ENCODE data around the gene MORF4L2. TPM values are rescaled to one million over a fixed set of nuclear protein-coding genes. Genes with fewer than 3 reads are reported as not detected.
"Not testable (repeated sequence)": the region's sequence is repeated elsewhere in the genome, so short reads cannot be mapped to it uniquely, and the experiment has no call there.

The MORF4L2 gene
- total RNA-seq, 3 donors from 2014 or later: 140 to 183 (median 181) TPM

DNA sequence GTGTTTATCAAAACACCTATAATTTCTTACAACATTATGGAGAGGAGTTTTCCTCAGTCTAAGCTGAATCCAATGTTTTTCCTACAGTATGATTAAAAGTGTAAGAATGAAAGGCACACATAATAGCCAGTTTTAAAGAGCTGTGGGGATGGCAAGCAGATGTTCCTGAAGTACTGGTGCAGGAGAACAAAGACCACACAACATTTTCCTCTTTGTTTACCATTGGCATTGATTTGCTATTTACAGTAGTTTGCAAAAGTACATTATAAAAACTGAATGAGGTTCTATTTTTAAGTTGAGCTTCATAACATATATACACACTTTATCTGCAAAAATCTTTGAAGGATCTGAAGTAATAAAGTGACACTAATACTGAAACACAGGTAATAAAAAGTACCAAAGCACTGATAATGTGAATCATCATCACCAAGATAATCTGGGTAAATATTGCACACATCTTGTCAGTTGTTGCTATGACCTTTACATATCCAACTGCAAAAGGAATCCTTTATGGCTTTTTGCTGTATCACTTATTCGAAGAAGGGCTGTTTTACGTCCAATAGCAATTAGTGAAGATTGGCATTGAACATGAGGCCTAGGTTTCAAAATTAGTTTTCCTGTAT, 35.2 kb downstream of the MORF4L2 start:
- Histone ChIP-seq H3K4me1 (ENCODE audit: low read depth) (no peaks in the 10 kb centered on the region), H3K9me3 (no peaks in the 10 kb centered on the region), H3K36me3 (ENCODE audit: low read depth) (no peaks in the 10 kb centered on the region), H3K4me3 (no peak overlapping the region)
- ATAC-seq: no peak
- TF ChIP-seq, protein P1, sequence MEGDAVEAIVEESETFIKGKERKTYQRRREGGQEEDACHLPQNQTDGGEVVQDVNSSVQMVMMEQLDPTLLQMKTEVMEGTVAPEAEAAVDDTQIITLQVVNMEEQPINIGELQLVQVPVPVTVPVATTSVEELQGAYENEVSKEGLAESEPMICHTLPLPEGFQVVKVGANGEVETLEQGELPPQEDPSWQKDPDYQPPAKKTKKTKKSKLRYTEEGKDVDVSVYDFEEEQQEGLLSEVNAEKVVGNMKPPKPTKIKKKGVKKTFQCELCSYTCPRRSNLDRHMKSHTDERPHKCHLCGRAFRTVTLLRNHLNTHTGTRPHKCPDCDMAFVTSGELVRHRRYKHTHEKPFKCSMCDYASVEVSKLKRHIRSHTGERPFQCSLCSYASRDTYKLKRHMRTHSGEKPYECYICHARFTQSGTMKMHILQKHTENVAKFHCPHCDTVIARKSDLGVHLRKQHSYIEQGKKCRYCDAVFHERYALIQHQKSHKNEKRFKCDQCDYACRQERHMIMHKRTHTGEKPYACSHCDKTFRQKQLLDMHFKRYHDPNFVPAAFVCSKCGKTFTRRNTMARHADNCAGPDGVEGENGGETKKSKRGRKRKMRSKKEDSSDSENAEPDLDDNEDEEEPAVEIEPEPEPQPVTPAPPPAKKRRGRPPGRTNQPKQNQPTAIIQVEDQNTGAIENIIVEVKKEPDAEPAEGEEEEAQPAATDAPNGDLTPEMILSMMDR (IDR thresholded peaks at IDR 0.05): no peak
- DNase-seq: no peak
- intact Hi-C loops (cut with DNase I, micrococcal nuclease): no loop called here

DNA sequence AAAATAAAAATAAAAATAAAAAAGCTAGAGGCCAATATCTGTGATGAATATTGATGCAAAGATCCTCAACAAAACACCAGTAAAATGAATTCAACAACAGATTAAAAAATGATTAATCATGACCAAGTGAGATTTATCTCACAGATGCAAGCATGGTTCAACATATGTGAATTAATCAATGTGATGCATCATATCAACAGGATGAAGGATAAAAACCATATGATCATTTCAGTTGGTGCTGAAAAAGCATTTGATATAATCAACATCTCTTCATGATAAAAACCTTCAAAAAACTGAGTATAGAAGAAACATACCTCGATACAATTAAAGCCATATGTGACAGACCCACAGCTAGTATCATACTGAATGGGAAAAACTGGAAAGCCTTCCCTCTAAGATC, 38.9 kb downstream of the MORF4L2 start:
- H3K4me1 ChIP-seq (ENCODE audit: low read depth): no peaks in the 10 kb centered on the region
- TF ChIP-seq, protein P1 (IDR thresholded peaks at IDR 0.05): no peak
- H3K4me3 ChIP-seq: no peak overlapping the region
- H3K36me3 ChIP-seq (ENCODE audit: low read depth): no peaks in the 10 kb centered on the region
- DNase-seq (no peak), ATAC-seq (no peak)
- H3K9me3 ChIP-seq: no peaks in the 10 kb centered on the region
- intact Hi-C loops (cut with DNase I, micrococcal nuclease): no loop called here

DNA sequence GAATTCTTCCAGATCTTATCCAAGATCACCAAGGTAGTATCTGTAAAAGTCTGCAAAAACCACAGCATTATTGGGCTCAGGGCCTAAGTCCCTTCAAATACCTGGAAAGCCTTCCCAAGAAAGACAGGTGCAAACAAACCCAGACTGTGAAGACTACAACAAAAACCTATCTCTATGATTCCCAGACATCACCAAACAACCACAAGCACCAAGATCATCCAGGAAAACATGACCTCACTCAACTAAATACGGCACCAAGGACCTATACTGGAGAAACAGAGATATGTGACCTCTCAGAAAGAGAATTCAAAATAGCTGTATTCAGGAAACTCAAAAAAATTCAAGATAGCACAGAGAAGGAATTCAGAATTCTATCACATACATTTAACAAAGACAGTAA, 42.4 kb downstream of the MORF4L2 start:
- intact Hi-C loops (cut with DNase I, micrococcal nuclease): no loop called here
- no peak for ATAC-seq

DNA sequence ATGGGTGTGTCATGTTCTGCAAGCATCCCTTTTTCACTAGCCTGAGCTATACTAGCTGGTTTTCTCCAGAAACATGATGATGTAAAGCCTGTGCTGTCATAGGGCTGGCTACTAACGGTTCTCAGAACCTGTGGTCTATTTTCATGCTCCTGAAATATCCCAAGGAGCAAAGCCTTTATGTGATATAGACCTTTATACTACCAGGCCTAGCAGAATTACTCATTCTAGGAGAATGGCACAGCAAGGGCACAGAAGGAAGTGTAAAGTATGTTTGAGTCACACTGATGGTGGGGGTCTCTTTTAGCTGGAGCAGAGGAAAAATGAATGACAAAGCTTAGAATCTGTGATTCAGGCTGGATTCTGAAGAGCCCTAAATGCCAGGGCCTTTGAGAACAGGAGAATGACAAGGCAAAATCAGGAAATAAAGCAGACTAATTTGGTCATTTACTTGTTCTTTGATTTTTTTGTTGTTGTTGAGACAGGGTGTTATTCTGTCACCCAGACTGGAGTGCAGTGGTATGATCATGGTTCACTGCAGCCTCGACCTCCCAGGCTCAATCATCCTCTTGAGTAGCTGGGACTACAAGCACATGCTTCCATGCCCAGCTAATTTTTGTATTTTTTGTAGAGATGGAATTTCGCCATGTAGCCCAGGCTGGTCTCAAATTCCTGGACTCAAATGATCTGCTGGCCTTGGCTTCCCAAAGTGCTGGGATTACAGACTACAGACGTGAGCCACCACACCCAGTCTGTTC, 45.9 kb downstream of the MORF4L2 start:
- no peak for DNase-seq
- intact Hi-C loops (cut with DNase I, micrococcal nuclease): no loop called here
- TF ChIP-seq, protein P1 (IDR thresholded peaks at IDR 0.05): no peak
- Histone ChIP-seq H3K9me3 (no peaks in the 10 kb centered on the region), H3K4me1 (ENCODE audit: low read depth) (no peaks in the 10 kb centered on the region), H3K4me3 (no peak overlapping the region), H3K36me3 (ENCODE audit: low read depth) (no peaks in the 10 kb centered on the region)
- no peak for ATAC-seq

More for the DNA sequence above, 42.4 kb downstream of the MORF4L2 start:
- Histone ChIP-seq H3K36me3 (ENCODE audit: low read depth) (no peaks in the 10 kb centered on the region), H3K9me3 (no peaks in the 10 kb centered on the region), H3K4me1 (ENCODE audit: low read depth) (no peaks in the 10 kb centered on the region), H3K4me3 (no peak overlapping the region)
- no peak for DNase-seq
- TF ChIP-seq, protein P1 (IDR thresholded peaks at IDR 0.05): no peak

GRCh38 chrX:103638479-103639346, 47.8 kb downstream of the MORF4L2 start:
- intact Hi-C loops (cut with DNase I, micrococcal nuclease); ATAC-seq: not testable (repeated sequence)

More at GRCh38 chrX:103638479-103639346, 47.8 kb downstream of the MORF4L2 start:
- not testable (repeated sequence) for H3K4me1 ChIP-seq (ENCODE audit: low read depth); H3K36me3 ChIP-seq (ENCODE audit: low read depth); H3K9me3 ChIP-seq; H3K4me3 ChIP-seq; DNase-seq
